Stimulated activated CD8-positive, alpha-beta memory T cell treated with anti-CD3 and anti-CD28 coated beads, Interleukin-7, amount 100 ng/mL, for 48 hours (primary cell): Measurements from ENCODE around the gene PPCS.
"Not testable (repeated sequence)": the region's sequence is repeated elsewhere in the genome, so short reads cannot be mapped to it uniquely, and the experiment has no call there.

Source experiments
- DNase-seq, 2 donors: peaks; one replicate each; pipeline ENCODE4 v3.0.0-alpha.2; 2020; ENCODE audit warnings: low read depth in 1 of 2; ENCODE audit errors: extremely low read depth in 1 of 2

PPCS gene

GRCh38 chr1:42450061-42450460 lies 6.3 kb upstream of the PPCS start:
- no peak for DNase-seq

DNA sequence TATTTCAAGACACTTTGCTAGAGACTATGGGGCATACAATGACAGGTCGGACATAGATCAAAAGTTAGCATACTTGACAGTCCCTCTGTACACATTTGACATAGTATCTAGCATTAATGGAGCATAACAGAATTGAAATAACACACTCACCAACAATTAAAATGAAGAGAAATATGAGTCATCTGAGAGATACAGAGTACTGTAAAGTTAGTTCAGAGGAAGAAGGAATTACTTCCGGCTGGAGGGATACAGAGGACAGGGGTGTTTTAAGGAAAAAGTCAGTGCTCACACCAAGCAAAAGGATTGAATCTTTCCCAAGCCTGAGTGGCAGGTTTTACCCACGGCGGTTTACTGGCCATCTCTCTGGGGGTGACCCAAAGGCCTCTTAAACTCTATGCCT lies 3.0 kb upstream of the PPCS start:
- no peak for DNase-seq

- no peak for DNase-seq
Measured at GRCh38 chr1:42454403-42454802, 1.9 kb upstream of the PPCS start.

GRCh38 chr1:42456754-42457089 lies 379 bp downstream of the PPCS start:
- DNase-seq = peak in 1 of 2 donors; percentile 30

DNA sequence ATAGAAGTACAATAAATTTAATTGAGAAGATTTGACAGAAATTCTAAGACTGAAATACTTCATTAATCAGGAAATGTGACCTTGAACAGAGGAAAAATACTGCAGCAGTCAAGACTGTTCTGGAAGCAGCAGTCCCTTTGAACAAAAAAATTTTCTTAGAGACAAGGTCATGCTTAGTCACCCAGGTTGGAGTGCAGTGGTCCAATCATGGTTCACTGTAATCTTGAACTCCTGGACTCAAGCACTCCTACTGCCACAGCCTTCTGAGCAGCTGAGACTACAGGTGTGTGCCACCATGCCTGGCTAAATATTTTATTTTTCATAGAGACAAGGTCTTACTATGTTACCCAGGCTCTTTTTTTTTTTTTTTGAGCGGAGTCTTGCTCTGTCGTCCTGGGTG lies 4.9 kb downstream of the PPCS start:
- DNase-seq = no peak

- peak; percentile 85 to 97 for DNase-seq
Measured at GRCh38 chr1:42462828-42463763, 6.8 kb downstream of the PPCS start, which contains the start of gene CCDC30. Gene CCDC30, plus strand, starts transcription at chr1:42463286. Its CDS starts 17,266 bp downstream, at chr1:42480552.

DNA sequence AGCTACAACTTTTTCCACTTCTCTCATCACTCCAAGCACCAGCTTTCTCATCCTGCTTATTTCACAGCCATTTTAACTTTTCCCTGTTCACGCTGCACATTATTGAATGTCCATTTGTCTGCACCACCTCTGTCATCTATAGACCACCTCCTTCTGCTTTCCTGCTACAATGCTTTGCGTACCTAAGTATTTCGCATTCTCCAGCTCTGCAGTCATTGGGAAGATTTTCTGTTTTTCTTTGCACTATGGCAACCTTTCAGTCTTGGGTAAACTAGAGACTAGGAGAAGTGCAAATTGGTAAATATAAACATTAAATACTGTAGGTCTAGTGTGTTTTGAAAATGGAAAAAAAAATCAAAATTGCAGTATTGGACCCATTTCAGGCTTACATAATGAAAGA lies 7.6 kb downstream of the PPCS start:
- DNase-seq = no peak

GRCh38 chr1:42466030-42466429 lies 9.7 kb downstream of the PPCS start:
- DNase-seq = no peak

DNA sequence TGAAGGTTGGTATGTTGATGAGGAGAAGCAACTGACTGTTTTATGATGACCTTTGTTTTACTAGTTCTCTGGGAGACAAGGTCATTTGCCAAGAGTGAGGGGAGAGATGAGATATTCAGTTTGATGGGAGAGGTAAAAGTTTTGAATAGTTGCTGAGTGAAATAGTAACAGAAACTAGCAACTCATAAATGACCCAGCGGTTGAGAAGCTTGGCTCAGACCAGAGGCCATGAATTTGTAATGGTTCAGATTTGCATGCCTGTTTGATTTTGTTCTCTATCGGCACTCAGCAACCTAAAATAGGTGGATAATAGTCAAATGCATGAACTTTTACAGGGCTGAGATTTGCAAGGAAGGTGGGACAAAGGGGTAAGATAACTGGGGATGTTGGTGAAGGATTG lies 13.4 kb downstream of the PPCS start:
- no peak for DNase-seq

- DNase-seq = no peak
Measured at GRCh38 chr1:42476605-42477004, 20.3 kb downstream of the PPCS start.

DNA sequence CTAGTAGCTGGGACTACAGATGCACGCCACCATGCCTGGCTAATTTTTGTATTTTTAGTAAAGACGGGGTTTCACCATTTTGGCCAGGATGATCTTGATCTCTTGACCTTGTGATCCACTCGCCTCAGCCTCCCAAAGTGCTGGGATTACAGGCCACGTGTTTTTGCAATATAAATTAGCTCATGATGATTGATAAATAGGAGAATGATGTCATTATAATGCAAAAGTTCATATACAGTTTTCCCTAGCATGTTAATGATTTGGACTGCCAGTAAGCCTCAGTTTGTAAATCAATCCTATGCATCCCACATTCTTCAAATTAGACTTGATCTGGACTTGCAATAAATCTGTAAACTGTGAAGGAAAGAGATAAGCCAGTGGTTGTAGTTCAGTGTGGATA lies 21.0 kb downstream of the PPCS start:
- DNase-seq = not testable (repeated sequence)

DNA sequence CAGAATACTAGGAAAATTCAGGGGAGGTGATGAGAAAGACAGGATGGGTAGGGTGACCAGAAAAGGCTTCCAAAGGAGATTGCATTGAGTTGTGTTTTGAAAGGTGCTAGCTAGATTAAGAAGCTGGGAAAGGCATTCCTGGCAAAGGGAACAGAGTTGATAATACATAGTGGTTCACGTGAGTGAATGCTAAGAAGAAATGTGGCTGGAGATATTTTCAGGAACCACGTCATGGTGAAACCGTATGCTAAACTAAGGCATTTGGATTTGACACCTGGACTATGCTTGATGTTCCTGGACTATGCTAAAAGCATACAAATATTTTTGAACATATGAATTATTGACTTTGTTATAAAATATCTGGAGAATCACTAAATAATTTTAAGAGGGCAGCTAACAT lies 21.4 kb downstream of the PPCS start:
- no peak for DNase-seq

GRCh38 chr1:42479621-42480020 lies 23.3 kb downstream of the PPCS start:
- DNase-seq = no peak

GRCh38 chr1:42480921-42481320 lies 24.6 kb downstream of the PPCS start:
- DNase-seq = no peak

GRCh38 chr1:42482635-42483153 lies 26.4 kb downstream of the PPCS start:
- no peak for DNase-seq

GRCh38 chr1:42484382-42484781 lies 28.0 kb downstream of the PPCS start:
- DNase-seq = no peak

DNA sequence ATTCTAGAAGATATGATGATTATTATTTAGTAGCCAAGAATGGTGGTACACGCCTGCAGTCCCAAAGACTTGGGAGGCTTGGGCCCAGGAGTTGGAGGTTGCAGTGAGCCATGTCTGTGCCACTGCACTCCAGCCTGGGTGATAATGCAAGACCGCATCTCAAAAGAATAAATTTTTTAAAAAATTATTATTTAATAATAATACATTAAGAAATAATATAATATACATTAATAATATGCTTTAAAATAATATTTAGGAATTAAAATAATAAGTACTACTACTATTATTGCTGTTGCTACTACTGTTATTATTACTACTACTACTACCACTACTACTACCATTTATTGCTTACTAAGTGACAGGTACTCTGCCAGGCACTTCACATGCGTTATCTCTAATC lies 33.9 kb downstream of the PPCS start:
- no peak for DNase-seq

DNA sequence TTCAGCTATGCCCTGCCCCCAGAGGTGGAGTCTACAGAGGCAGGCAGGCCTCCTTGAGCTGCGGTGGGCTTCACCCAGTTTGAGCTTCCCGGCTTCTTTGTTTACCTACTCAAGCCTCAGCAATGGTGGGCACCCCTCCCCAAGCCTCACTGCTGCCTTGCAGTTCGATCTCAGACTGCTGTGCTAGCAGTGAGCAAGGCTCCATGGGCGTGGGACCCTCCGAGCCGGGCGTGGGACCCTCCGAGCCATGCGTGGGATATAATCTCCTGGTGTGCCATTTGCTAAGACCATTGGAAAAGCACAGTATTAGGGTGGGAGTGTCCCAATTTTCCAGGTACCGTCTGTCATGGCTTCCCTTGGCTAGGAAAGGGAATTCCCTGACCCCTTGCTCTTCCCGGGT lies 45.7 kb downstream of the PPCS start:
- not testable (repeated sequence) for DNase-seq

DNA sequence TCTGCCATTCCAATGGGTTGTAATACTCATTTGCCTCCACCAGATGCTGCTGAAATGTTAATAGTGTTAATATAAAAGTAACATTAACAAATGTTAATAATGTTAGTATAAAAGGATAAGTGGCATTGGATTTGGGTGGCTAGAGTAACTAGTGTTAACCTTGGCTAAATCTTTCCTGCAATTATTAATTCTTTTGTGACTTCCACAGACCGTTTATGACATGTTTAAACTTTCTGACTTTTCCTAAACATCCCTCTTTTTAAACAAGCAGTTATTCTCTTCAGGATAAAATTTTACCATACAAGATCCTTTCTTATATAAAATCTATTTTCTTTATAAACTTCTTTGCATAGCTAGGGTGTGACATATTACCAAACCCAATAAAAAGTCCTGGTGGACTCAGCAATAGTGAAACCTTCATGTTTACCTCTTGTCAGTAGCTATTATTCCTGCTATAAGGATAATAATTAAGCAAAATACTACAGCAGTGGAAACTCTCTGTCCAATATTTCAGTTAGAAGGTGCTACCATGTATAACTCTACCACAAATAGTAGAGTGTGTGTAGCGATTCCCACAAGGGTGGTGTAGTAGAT lies 48.3 kb downstream of the PPCS start:
- DNase-seq = no peak

GRCh38 chr1:42506576-42506975 lies 50.2 kb downstream of the PPCS start:
- DNase-seq = no peak
